GM18951 (cell line): ENCODE data around the gene RINL.
A peak's percentile ranks its signal among the peaks of the same experiment; 100 is the strongest.
"Not testable (repeated sequence)": the region's sequence is repeated elsewhere in the genome, so short reads cannot be mapped to it uniquely, and the experiment has no call there.

ENCODE experiments used
- POLR2A ChIP-seq: IDR thresholded peaks from 4 replicates; pipeline ENCODE4 v1.6.1; 2011; ENCODE audit warnings: mild to moderate bottlenecking; ENCODE audit not compliant: insufficient read length, insufficient read depth; ENCODE audit errors: extremely low read depth
- in situ Hi-C: fragments of 300-500 bp; cut with MboI; formaldehyde crosslinking; loops from one replicate; pipeline ENCODE4 v1.12.0; 2022; ENCODE audit warnings: low sequenced_read_pairs, mixed read lengths, inconsistent platforms; ENCODE audit not compliant: unreplicated experiment

The RINL gene

DNA sequence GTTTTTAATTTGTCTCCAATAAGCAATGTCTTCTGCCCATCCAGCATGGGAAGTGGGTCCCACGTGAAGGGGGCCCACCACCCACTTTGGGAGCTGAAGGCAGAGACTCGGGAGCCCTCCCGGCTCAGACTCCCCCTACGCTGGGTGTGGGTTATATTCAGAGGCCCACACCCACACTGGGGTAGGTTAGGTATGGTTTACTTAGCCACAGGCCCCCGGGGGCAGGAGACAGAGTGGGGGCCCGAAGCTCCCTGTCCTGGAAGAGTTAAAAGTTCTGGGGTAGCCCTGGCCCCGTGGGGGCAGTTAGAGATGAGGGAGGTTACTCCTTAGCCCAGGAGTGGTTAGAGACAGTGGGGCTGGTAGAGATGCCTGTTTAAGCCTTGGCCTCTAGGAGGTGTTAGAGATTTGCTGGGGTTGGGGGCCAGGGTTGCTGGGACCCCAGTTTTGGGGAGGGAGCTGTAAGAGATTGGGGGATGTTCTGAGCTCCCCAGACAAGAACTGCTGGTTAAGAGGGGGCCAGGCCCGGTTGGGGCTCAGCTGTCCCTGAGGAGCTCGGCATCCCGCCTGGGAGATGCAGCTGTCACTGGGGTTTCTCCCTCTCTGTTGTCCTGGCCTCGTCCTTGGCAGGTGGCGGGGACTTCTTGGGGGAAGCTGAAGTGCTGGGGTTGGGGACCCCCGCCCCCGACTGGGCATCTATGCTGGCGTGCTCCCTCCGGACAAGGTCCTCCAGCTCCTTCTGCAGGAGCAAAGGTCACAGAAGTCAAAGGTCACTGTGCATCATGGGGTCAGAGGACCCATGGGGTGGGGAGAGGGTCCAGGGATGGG lies 712 bp upstream of the RINL start:
- in situ Hi-C loops: no loop called here

DNA sequence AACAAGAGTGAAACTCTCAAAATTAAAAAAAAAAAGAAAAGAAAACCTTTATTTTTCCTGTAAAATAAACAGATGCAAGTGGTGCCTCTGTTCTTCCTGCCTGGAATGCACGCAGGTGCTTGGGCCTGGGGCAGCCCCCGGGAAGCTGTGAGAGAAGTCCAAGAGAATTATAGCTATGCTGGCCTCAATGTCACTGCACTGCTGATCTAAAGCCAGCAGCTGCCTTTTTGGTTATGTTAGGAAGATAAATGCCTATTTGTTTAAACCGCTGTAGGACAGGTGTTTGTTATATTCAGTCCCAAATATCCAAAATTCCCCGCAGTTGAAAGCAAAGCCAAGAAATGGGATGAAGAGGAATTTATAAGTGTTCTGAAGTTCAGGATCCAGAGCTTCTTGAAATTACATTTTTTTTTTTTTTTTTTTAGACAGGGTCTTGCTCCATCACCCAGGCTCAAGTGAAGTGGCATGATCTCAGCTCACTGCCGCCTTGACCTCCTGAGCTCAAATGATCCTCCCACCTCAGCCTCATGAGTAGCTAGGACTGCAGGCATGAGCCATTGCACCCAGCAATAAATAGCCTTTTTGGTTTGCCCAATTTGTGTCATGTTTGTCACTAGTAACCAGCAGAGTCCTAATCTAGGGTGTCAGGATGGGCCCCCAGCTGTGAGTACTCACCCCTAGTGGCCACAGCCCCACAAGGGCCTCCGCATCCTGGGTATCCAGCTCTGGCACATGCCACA lies 2.2 kb downstream of the RINL start:
- TF ChIP-seq POLR2A: no peak
- in situ Hi-C loops: no loop called here

More for the DNA sequence above, 712 bp upstream of the RINL start:
- no peak for TF ChIP-seq POLR2A

- in situ Hi-C loops: not testable (repeated sequence)
Measured at GRCh38 chr19:38873400-38873799, 4.7 kb downstream of the RINL start.

GRCh38 chr19:38870612-38871011 lies 7.5 kb downstream of the RINL start:
- in situ Hi-C loops: no loop called here
- no peak for TF ChIP-seq POLR2A

GRCh38 chr19:38869836-38870607 lies 8.1 kb downstream of the RINL start:
- in situ Hi-C loops: no loop called here
- peak; percentile 23 for TF ChIP-seq POLR2A

DNA sequence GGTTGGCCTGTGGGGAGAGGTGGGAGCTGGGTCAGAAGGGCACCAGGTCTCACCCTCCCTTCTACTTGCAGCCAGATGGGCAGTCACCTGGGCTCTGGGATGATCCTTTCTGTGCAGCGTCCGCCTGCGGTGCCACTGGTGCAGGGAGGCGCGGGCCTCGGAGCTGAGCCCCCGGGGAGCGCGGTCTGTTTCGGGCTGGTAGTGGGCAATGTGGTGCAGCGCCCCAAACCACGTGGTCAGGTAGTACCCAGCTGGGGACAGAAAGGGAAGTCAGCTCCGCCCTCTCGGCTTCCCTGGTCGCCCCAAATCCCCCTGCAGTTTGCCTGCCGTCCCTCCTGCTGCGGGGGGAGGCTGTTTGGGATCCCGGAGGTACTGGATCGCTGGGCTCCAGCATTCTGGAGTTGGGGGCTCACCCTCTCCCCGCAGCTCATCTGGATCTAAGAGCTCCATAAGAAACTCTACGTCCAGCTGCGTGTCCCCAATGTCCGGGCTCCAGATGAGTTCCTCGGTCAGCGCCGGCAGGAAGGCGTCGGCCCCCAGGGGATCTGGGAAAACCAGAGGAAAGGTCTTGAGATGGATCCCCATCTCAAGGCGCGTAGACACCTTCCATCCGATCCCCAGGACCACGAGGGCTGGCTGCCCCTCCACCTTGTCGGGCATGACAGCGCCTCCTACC lies 8.8 kb downstream of the RINL start:
- no peak for TF ChIP-seq POLR2A
- in situ Hi-C loops: no loop called here

DNA sequence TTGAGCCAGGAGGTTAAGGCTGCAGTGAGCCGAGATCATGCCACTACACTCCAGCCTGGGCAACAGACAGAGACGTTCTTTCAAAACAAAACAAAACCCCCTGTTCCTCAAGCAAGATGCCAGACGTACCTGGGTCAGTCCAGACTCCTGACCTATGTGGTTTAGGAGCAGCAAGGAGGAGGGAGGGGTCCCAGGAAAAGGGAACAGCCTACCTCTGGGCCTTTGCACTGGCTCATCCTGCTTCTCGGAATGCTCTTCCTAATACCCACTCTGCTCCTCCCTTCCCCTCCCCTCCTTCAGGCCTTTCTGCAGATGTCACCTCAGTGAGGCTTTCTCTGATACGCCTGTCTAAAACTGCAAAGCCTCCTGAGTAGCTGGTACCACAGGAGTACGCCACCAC lies 9.5 kb downstream of the RINL start:
- in situ Hi-C loops: no loop called here
- TF ChIP-seq POLR2A: no peak

DNA sequence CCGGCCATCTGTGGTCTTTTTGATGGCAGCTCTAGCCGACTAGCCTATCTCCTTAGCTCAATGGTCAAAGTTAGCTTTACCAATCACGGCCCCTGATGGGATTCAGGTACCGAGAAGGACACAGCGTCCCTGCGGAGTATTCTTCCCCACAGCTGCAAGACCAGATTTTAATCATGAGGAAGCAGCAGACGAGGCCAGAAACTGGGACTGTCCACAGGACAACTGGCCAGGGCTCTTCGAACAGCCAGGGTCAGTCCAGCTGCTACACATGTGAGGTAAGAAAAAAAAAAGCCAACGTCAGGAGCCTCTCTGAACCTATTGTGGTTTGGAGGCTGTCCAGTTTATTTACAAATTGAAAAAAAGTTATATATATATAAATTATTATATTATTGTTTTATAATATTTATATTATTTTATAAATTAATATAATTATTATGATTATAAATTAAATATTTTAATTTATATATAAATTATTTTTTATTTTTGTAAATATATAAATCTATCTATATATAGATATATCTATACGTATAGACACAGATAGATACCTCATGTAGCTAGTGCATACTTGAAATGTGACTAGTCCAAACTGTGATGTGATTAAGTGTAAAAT lies 10.8 kb downstream of the RINL start:
- in situ Hi-C loops: no loop called here
- no peak for TF ChIP-seq POLR2A

- TF ChIP-seq POLR2A: no peak
- in situ Hi-C loops: no loop called here
Measured at GRCh38 chr19:38862321-38863059, 15.6 kb downstream of the RINL start.

- in situ Hi-C loops: no loop called here
- no peak for TF ChIP-seq POLR2A
Measured at GRCh38 chr19:38861368-38861767, 16.7 kb downstream of the RINL start.

DNA sequence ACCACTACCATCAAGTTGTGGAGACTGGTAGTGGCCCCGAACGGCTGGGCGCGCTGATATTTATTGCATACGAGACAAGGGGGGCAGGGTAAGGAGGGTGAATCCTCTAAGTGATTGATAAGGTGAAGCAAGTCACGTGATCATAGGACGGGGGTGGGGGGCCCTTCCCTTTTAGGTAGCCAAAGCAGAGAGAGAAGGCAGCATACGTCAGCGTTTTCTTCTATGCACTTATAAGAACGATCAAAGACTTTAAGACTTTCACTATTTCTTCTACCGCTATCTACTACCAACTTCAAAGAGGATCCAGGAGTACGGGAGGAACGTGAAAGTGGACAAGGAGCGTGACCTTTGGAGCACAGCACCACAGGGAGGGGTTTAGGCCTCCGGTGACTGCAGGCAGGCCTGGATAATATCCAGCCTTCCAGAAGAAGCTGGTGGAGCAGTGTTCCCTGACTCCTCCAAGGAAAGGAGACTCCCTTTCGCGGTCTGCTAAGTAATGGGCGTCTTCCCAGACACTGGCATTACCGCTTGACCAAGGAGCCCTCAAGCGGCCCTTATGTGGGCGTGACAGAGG lies 18.4 kb downstream of the RINL start:
- in situ Hi-C loops: not testable (repeated sequence)

DNA sequence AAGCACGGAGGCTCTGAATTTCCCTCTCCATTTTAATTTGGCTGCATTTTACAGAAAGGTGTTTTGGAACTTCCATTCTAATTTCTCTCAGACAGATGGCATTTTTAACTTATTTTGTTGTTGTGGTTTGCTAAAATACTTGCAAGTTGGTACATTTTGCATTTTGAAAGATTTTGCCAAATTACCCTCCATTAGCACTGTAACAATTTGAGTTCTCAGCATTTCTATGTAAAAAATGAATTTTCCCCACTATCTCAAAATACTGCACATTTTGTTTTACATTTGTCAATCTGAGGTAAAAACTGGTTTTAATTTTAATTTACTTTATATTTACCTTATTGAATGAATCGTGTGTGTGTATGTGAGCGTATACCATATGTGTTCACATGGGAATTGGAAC lies 21.3 kb downstream of the RINL start:
- TF ChIP-seq POLR2A: no peak
- in situ Hi-C loops: no loop called here

- in situ Hi-C loops: not testable (repeated sequence)
Measured at GRCh38 chr19:38855751-38856150, 22.3 kb downstream of the RINL start.

GRCh38 chr19:38854961-38855360 lies 23.1 kb downstream of the RINL start:
- in situ Hi-C loops: not testable (repeated sequence)
